WTC11 (cell line): ENCODE data around the gene DGKZ. TPM values are rescaled to one million over a fixed set of nuclear protein-coding genes. Genes with fewer than 3 reads are reported as not detected.

Experiments
- ATAC-seq: fragments of 200-7000 bp; cut with Tn5 transposase; 2 replicates; pipeline ENCODE4 v1.10.0; 2021; ENCODE audit warnings: mild to moderate bottlenecking, moderate library complexity
- CTCF ChIA-PET: fragments of 300-600 bp; sonication (Branson Sonifier 250); formaldehyde crosslinking; loops from one replicate; lab custom pipeline; 2021; ENCODE audit warnings: antibody characterized with exemption; lab: Charles Lee
- POLR2A ChIA-PET: fragments of 350-600 bp; sonication (Branson Sonifier 250); formaldehyde crosslinking; loops from one replicate; lab custom pipeline; 2021; ENCODE audit warnings: antibody characterized with exemption; lab: Charles Lee
- DNase-seq: peaks from one replicate; pipeline ENCODE4 v3.0.0; 2021; ENCODE audit warnings: low spot score
- H3K27ac Mint-ChIP-seq: 2 replicates; pipeline ENCODE4 v1.8.0; 2021; ENCODE audit warnings: mixed read lengths
- H3K27me3 Mint-ChIP-seq: 2 replicates; pipeline ENCODE4 v1.8.0; 2021; ENCODE audit warnings: low read depth, mild to moderate bottlenecking, moderate library complexity, mixed read lengths
- H3K36me3 Mint-ChIP-seq: 2 replicates; pipeline ENCODE4 v1.8.0; 2021; ENCODE audit warnings: mixed read lengths
- H3K4me1 Mint-ChIP-seq: 2 replicates; pipeline ENCODE4 v1.8.0; 2022; ENCODE audit warnings: mixed read lengths
- H3K4me3 Mint-ChIP-seq: 2 replicates; pipeline ENCODE4 v1.8.0; 2021; ENCODE audit warnings: mild to moderate bottlenecking, moderate library complexity, mixed read lengths
- H3K9me3 Mint-ChIP-seq: 2 replicates; pipeline ENCODE4 v1.8.0; 2021; ENCODE audit warnings: mixed read lengths
- ATF3 ChIP-seq: sonication (generic); formaldehyde crosslinking; conservative IDR thresholded peaks from 2 replicates; pipeline ENCODE4 v1.8.1; 2022; ENCODE audit warnings: mild to moderate bottlenecking, missing genetic modification reagents
- ELF4 ChIP-seq: sonication (generic); formaldehyde crosslinking; IDR thresholded peaks from 2 replicates; pipeline ENCODE4 v1.8.1; 2022; ENCODE audit warnings: low read depth, mild to moderate bottlenecking, moderate library complexity, missing genetic modification reagents
- FOXJ3 ChIP-seq: sonication (generic); formaldehyde crosslinking; IDR thresholded peaks from 2 replicates; pipeline ENCODE4 v1.9.0; 2021; ENCODE audit warnings: missing genetic modification reagents, mild to moderate bottlenecking, borderline replicate concordance
- NFYB ChIP-seq: sonication (generic); formaldehyde crosslinking; conservative IDR thresholded peaks from 2 replicates; pipeline ENCODE4 v1.8.0; 2022; ENCODE audit warnings: low read depth, missing genetic modification reagents
- NR2C2 ChIP-seq: sonication (generic); formaldehyde crosslinking; IDR thresholded peaks from 2 replicates; pipeline ENCODE4 v1.8.0; 2022; ENCODE audit warnings: mild to moderate bottlenecking, missing genetic modification reagents
- RELA ChIP-seq: sonication (generic); formaldehyde crosslinking; IDR thresholded peaks from 2 replicates; pipeline ENCODE4 v1.8.1; 2022; ENCODE audit warnings: missing genetic modification reagents, mild to moderate bottlenecking, borderline replicate concordance
- RORB ChIP-seq: fragments of 250-450 bp; sonication (Bioruptor Pico); IDR thresholded peaks from 2 replicates; pipeline ENCODE4 v1.9.0; 2021; ENCODE audit warnings: mild to moderate bottlenecking
- TCF7 ChIP-seq: sonication (generic); formaldehyde crosslinking; IDR thresholded peaks from 2 replicates; pipeline ENCODE4 v1.8.0; 2022; ENCODE audit warnings: mild to moderate bottlenecking, low read depth, missing genetic modification reagents, moderate library complexity
- ZNF121 ChIP-seq: sonication (generic); formaldehyde crosslinking; IDR thresholded peaks from 2 replicates; pipeline ENCODE4 v1.8.0; 2023; ENCODE audit warnings: missing genetic modification reagents
- ZNF232 ChIP-seq: sonication (generic); formaldehyde crosslinking; IDR thresholded peaks from 2 replicates; pipeline ENCODE4 v1.8.0; 2022; ENCODE audit warnings: mild to moderate bottlenecking, missing genetic modification reagents
- ZNF263 ChIP-seq: sonication (generic); formaldehyde crosslinking; IDR thresholded peaks from 2 replicates; pipeline ENCODE4 v1.8.1; 2022; ENCODE audit warnings: low read depth, mild to moderate bottlenecking, moderate library complexity, missing genetic modification reagents
- total RNA-seq: library from RNA; stranded (reverse); gene quantifications from 3 replicates; pipeline ENCODE4 v1.2.3, GENCODE V29; 2021
- TF ChIP-seq, protein P1 (sequence below): sonication (generic); formaldehyde crosslinking; IDR thresholded peaks from 2 replicates; pipeline ENCODE4 v1.8.1; 2023; ENCODE audit warnings: mild to moderate bottlenecking, moderate library complexity, missing genetic modification reagents
- TF ChIP-seq, protein P2 (sequence below): sonication (generic); formaldehyde crosslinking; IDR thresholded peaks from 2 replicates; pipeline ENCODE4 v1.8.0; 2022; ENCODE audit warnings: mild to moderate bottlenecking, missing genetic modification reagents
- TF ChIP-seq, protein P3 (sequence below): sonication (generic); formaldehyde crosslinking; IDR thresholded peaks from 2 replicates; pipeline ENCODE4 v1.8.0; 2023; ENCODE audit warnings: missing genetic modification reagents
- TF ChIP-seq, protein P4 (sequence below): sonication (generic); formaldehyde crosslinking; IDR thresholded peaks from 2 replicates; pipeline ENCODE4 v1.8.1; 2023; ENCODE audit warnings: mild to moderate bottlenecking, missing genetic modification reagents
- TF ChIP-seq, protein P5 (sequence below): sonication (generic); formaldehyde crosslinking; IDR thresholded peaks from 2 replicates; pipeline ENCODE4 v1.8.0; 2022; ENCODE audit warnings: missing genetic modification reagents
- TF ChIP-seq, protein P6 (sequence below): sonication (generic); formaldehyde crosslinking; IDR thresholded peaks from 2 replicates; pipeline ENCODE4 v1.8.1; 2023; ENCODE audit warnings: mild to moderate bottlenecking, missing genetic modification reagents, borderline replicate concordance
- TF ChIP-seq, protein P7 (sequence below): sonication (generic); formaldehyde crosslinking; IDR thresholded peaks from 2 replicates; pipeline ENCODE4 v1.8.0; 2022; ENCODE audit warnings: mild to moderate bottlenecking, missing genetic modification reagents

Gene DGKZ
- total RNA-seq, 1 experiment from 2014 or later, result 139 TPM

DNA sequence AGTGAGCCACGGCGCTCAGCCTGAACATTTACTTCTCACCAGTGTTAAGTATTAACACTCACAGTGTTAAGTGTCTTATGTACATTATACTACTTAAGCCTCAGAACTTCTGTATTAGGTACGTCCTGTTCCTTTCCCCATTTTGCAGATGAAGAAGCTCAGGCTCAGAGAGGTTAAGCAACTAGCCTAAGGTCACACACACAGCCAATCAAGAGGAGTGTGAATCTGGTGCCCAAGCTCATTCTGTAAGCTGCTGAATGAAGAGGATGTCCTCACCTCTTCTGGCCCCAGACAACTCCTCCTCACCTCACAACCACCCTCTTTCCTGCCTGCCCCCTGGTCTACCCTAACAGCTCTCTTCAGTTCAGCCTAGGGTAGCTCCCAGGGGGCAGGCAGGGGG is 39.9 kb upstream of the DGKZ start:
- no peak overlapping the region for H3K4me3 Mint-ChIP-seq
- TF ChIP-seq ZNF263 (no peak), ZNF121 (CRISPR knock-in tag) (no peak), TCF7 (CRISPR knock-in tag) (no peak), NR2C2 (CRISPR knock-in tag) (no peak), RELA (CRISPR knock-in tag) (no peak), RORB (CRISPR knock-in tag) (no peak), ATF3 (no peak), FOXJ3 (CRISPR knock-in tag) (no peak), NFYB (CRISPR knock-in tag) (no peak), ZNF232 (no peak), ELF4 (CRISPR knock-in tag) (no peak)
- TF ChIP-seq, protein P1, sequence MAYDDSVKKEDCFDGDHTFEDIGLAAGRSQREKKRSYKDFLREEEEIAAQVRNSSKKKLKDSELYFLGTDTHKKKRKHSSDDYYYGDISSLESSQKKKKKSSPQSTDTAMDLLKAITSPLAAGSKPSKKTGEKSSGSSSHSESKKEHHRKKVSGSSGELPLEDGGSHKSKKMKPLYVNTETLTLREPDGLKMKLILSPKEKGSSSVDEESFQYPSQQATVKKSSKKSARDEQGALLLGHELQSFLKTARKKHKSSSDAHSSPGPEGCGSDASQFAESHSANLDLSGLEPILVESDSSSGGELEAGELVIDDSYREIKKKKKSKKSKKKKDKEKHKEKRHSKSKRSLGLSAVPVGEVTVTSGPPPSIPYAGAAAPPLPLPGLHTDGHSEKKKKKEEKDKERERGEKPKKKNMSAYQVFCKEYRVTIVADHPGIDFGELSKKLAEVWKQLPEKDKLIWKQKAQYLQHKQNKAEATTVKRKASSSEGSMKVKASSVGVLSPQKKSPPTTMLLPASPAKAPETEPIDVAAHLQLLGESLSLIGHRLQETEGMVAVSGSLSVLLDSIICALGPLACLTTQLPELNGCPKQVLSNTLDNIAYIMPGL (CRISPR knock-in tag), result no peak
- TF ChIP-seq, protein P2, sequence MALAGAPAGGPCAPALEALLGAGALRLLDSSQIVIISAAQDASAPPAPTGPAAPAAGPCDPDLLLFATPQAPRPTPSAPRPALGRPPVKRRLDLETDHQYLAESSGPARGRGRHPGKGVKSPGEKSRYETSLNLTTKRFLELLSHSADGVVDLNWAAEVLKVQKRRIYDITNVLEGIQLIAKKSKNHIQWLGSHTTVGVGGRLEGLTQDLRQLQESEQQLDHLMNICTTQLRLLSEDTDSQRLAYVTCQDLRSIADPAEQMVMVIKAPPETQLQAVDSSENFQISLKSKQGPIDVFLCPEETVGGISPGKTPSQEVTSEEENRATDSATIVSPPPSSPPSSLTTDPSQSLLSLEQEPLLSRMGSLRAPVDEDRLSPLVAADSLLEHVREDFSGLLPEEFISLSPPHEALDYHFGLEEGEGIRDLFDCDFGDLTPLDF (CRISPR knock-in tag), result no peak
- TF ChIP-seq, protein P3, sequence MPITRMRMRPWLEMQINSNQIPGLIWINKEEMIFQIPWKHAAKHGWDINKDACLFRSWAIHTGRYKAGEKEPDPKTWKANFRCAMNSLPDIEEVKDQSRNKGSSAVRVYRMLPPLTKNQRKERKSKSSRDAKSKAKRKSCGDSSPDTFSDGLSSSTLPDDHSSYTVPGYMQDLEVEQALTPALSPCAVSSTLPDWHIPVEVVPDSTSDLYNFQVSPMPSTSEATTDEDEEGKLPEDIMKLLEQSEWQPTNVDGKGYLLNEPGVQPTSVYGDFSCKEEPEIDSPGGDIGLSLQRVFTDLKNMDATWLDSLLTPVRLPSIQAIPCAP, result no peak
- TF ChIP-seq, protein P4, sequence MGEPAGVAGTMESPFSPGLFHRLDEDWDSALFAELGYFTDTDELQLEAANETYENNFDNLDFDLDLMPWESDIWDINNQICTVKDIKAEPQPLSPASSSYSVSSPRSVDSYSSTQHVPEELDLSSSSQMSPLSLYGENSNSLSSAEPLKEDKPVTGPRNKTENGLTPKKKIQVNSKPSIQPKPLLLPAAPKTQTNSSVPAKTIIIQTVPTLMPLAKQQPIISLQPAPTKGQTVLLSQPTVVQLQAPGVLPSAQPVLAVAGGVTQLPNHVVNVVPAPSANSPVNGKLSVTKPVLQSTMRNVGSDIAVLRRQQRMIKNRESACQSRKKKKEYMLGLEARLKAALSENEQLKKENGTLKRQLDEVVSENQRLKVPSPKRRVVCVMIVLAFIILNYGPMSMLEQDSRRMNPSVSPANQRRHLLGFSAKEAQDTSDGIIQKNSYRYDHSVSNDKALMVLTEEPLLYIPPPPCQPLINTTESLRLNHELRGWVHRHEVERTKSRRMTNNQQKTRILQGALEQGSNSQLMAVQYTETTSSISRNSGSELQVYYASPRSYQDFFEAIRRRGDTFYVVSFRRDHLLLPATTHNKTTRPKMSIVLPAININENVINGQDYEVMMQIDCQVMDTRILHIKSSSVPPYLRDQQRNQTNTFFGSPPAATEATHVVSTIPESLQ (CRISPR knock-in tag), result no peak
- TF ChIP-seq, protein P5, sequence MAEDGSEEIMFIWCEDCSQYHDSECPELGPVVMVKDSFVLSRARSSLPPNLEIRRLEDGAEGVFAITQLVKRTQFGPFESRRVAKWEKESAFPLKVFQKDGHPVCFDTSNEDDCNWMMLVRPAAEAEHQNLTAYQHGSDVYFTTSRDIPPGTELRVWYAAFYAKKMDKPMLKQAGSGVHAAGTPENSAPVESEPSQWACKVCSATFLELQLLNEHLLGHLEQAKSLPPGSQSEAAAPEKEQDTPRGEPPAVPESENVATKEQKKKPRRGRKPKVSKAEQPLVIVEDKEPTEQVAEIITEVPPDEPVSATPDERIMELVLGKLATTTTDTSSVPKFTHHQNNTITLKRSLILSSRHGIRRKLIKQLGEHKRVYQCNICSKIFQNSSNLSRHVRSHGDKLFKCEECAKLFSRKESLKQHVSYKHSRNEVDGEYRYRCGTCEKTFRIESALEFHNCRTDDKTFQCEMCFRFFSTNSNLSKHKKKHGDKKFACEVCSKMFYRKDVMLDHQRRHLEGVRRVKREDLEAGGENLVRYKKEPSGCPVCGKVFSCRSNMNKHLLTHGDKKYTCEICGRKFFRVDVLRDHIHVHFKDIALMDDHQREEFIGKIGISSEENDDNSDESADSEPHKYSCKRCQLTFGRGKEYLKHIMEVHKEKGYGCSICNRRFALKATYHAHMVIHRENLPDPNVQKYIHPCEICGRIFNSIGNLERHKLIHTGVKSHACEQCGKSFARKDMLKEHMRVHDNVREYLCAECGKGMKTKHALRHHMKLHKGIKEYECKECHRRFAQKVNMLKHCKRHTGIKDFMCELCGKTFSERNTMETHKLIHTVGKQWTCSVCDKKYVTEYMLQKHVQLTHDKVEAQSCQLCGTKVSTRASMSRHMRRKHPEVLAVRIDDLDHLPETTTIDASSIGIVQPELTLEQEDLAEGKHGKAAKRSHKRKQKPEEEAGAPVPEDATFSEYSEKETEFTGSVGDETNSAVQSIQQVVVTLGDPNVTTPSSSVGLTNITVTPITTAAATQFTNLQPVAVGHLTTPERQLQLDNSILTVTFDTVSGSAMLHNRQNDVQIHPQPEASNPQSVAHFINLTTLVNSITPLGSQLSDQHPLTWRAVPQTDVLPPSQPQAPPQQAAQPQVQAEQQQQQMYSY (CRISPR knock-in tag), result no peak
- TF ChIP-seq, protein P6, sequence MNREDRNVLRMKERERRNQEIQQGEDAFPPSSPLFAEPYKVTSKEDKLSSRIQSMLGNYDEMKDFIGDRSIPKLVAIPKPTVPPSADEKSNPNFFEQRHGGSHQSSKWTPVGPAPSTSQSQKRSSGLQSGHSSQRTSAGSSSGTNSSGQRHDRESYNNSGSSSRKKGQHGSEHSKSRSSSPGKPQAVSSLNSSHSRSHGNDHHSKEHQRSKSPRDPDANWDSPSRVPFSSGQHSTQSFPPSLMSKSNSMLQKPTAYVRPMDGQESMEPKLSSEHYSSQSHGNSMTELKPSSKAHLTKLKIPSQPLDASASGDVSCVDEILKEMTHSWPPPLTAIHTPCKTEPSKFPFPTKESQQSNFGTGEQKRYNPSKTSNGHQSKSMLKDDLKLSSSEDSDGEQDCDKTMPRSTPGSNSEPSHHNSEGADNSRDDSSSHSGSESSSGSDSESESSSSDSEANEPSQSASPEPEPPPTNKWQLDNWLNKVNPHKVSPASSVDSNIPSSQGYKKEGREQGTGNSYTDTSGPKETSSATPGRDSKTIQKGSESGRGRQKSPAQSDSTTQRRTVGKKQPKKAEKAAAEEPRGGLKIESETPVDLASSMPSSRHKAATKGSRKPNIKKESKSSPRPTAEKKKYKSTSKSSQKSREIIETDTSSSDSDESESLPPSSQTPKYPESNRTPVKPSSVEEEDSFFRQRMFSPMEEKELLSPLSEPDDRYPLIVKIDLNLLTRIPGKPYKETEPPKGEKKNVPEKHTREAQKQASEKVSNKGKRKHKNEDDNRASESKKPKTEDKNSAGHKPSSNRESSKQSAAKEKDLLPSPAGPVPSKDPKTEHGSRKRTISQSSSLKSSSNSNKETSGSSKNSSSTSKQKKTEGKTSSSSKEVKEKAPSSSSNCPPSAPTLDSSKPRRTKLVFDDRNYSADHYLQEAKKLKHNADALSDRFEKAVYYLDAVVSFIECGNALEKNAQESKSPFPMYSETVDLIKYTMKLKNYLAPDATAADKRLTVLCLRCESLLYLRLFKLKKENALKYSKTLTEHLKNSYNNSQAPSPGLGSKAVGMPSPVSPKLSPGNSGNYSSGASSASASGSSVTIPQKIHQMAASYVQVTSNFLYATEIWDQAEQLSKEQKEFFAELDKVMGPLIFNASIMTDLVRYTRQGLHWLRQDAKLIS, result no peak
- TF ChIP-seq, protein P7, sequence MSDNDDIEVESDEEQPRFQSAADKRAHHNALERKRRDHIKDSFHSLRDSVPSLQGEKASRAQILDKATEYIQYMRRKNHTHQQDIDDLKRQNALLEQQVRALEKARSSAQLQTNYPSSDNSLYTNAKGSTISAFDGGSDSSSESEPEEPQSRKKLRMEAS (CRISPR knock-in tag), result no peak
- H3K27ac Mint-ChIP-seq, result peak overlapping the region; percentile 45; the same call in 1 of the 2 replicates
- CTCF ChIA-PET, result interaction anchor here (0.8 to 11.4 kb wide), 17 partner anchors 7 to 342 kb away, joined by 3 to 242 read pairs (median 6); partner anchors contain the start of gene CREB3L1
- no peaks in the 10 kb centered on the region; the same call in 1 of the 2 replicates for H3K27me3 Mint-ChIP-seq
- no peaks in the 10 kb centered on the region for H3K9me3 Mint-ChIP-seq
- no peak for ATAC-seq
- peaks cover 19% of the 10 kb centered on the region for H3K4me1 Mint-ChIP-seq
- DNase-seq, result no peak
- POLR2A ChIA-PET, result interaction anchor here (1.1 to 2.4 kb wide), 3 partner anchors 11 to 64 kb away, joined by 3 to 13 read pairs (median 12); no protein-coding TSS in a partner anchor
- no peaks in the 10 kb centered on the region for H3K36me3 Mint-ChIP-seq
